GM10266 (cell line): ENCODE results near the gene AFTPH.

ENCODE experiments used
- DNase-seq: peaks from one replicate; pipeline ENCODE4 v3.0.0; 2012; ENCODE audit errors: extremely low spot score
- CTCF ChIP-seq: IDR thresholded peaks from 2 replicates; pipeline ENCODE4 v1.5.1; 2012; ENCODE audit warnings: mild to moderate bottlenecking, low read depth; ENCODE audit not compliant: control insufficient read depth, insufficient read depth; ENCODE audit errors: missing control alignments

Gene AFTPH

GRCh38 chr2:64641599-64641998, 117.5 kb downstream of the AFTPH start:
- TF ChIP-seq CTCF, result no peak
- no peak for DNase-seq
